ENCODE results near the gene POLR1E. TPM values are rescaled to one million over a fixed set of nuclear protein-coding genes. Genes with fewer than 3 reads are reported as not detected.
"Not testable (repeated sequence)": the region's sequence is repeated elsewhere in the genome, so short reads cannot be mapped to it uniquely, and the experiment has no call there.

POLR1E gene
- total and polyA plus RNA-seq, 2 donors (not counting 3 experiments of a cell fraction or from before 2014, with no cell fraction given) = 9.0 to 21.2 TPM

GRCh38 chr9:37514415-37514814, 28.7 kb downstream of the POLR1E start:
- H3K9ac ChIP-seq (replicated peaks; ENCODE audit: extremely low read depth, insufficient read depth, low read length); H3K27me3 ChIP-seq (ENCODE audit: control insufficient read depth in 2 of 2, insufficient read depth in 2 of 2, low read length in 2 of 2); intact Hi-C loops (cut with micrococcal nuclease); POLR2A ChIA-PET; H3K4me3 ChIP-seq (replicated peaks in 1 of 3; ENCODE audit: insufficient read depth in 1 of 3, low read depth in 1 of 3, low read length in 3 of 3); H3K36me3 ChIP-seq (ENCODE audit: control insufficient read depth in 2 of 2, extremely low read depth in 1 of 2, insufficient read depth in 2 of 2, low read length in 2 of 2); BruUV-seq (replicated peaks); H3K27ac ChIP-seq (ENCODE audit: insufficient read depth, low read depth, low read length); H4K20me1 ChIP-seq (replicated peaks; ENCODE audit: control insufficient read depth, extremely low read depth, insufficient read depth, low read length); H2AFZ ChIP-seq (ENCODE audit: low read depth, low read length); dilution Hi-C loops (cut with MboI; ENCODE audit: extremely low pct_ligation_motif_present, low sequenced_read_pairs); H3K4me2 ChIP-seq (ENCODE audit: insufficient read depth, low read length); H3K4me1 ChIP-seq (ENCODE audit: control insufficient read depth, extremely low read depth, insufficient read depth, low read length); DNase-seq (ENCODE audit: low read depth, low spot score); H3K79me2 ChIP-seq (ENCODE audit: control insufficient read depth, insufficient read depth, low read length); H3K9me1 ChIP-seq (replicated peaks; ENCODE audit: control insufficient read depth, extremely low read depth, insufficient read depth, low read length); CTCF ChIA-PET; H3K9me3 ChIP-seq (replicated peaks; ENCODE audit: control insufficient read depth, insufficient read depth, low read length); FAIRE-seq: not testable (repeated sequence)

- Histone ChIP-seq H3K4me2 (ENCODE audit: insufficient read depth, low read length) (no peak overlapping the region), H3K27me3 (ENCODE audit: control insufficient read depth in 2 of 2, insufficient read depth in 2 of 2, low read length in 2 of 2) (no peaks in the 10 kb centered on the region), H3K4me1 (ENCODE audit: control insufficient read depth, extremely low read depth, insufficient read depth, low read length) (no peaks in the 10 kb centered on the region), H3K9me1 (replicated peaks; ENCODE audit: control insufficient read depth, extremely low read depth, insufficient read depth, low read length) (no peaks in the 10 kb centered on the region), H3K36me3 (ENCODE audit: control insufficient read depth in 2 of 2, extremely low read depth in 1 of 2, insufficient read depth in 2 of 2, low read length in 2 of 2) (peaks cover 4 to 6% of the 10 kb centered on the region in 2 experiments), H3K9me3 (replicated peaks; ENCODE audit: control insufficient read depth, insufficient read depth, low read length) (no peaks in the 10 kb centered on the region), H2AFZ (ENCODE audit: low read depth, low read length) (no peak overlapping the region), H4K20me1 (replicated peaks; ENCODE audit: control insufficient read depth, extremely low read depth, insufficient read depth, low read length) (no peaks in the 10 kb centered on the region), H3K79me2 (ENCODE audit: control insufficient read depth, insufficient read depth, low read length) (no peaks in the 10 kb centered on the region), H3K27ac (ENCODE audit: insufficient read depth, low read depth, low read length) (no peak overlapping the region), H3K4me3 (replicated peaks in 1 of 3; ENCODE audit: insufficient read depth in 1 of 3, low read depth in 1 of 3, low read length in 3 of 3) (no peak overlapping the region), H3K9ac (replicated peaks; ENCODE audit: extremely low read depth, insufficient read depth, low read length) (no peak overlapping the region)
- FAIRE-seq = no peak
- TF ChIP-seq JUN (IDR thresholded peaks at IDR 0.05; ENCODE audit: borderline replicate concordance, insufficient read depth, insufficient read length, low read depth) (no peak), MAX (IDR thresholded peaks at IDR 0.05; ENCODE audit: insufficient read depth, insufficient read length) (no peak), FOS (IDR thresholded peaks at IDR 0.05; ENCODE audit: borderline replicate concordance, insufficient read depth, low read length) (no peak)
- TF ChIP-seq, protein P1, sequence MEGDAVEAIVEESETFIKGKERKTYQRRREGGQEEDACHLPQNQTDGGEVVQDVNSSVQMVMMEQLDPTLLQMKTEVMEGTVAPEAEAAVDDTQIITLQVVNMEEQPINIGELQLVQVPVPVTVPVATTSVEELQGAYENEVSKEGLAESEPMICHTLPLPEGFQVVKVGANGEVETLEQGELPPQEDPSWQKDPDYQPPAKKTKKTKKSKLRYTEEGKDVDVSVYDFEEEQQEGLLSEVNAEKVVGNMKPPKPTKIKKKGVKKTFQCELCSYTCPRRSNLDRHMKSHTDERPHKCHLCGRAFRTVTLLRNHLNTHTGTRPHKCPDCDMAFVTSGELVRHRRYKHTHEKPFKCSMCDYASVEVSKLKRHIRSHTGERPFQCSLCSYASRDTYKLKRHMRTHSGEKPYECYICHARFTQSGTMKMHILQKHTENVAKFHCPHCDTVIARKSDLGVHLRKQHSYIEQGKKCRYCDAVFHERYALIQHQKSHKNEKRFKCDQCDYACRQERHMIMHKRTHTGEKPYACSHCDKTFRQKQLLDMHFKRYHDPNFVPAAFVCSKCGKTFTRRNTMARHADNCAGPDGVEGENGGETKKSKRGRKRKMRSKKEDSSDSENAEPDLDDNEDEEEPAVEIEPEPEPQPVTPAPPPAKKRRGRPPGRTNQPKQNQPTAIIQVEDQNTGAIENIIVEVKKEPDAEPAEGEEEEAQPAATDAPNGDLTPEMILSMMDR (IDR thresholded peaks at IDR 0.05; ENCODE audit: extremely low read depth in 1 of 2, insufficient read depth in 1 of 2, low read depth in 1 of 2, low read length in 2 of 2) = no peak
- DNase-seq (ENCODE audit: low read depth, low spot score) = no peak
- intact Hi-C loops (cut with micrococcal nuclease) = no loop called here
- no TSS peak for BruUV-seq (replicated peaks)
- dilution Hi-C loops (cut with MboI; ENCODE audit: extremely low pct_ligation_motif_present, low sequenced_read_pairs) = no loop called here
- POLR2A ChIA-PET = no interaction called here
- CTCF ChIA-PET = no interaction called here
Measured at GRCh38 chr9:37514999-37515398, 29.3 kb downstream of the POLR1E start.
